IPS-NIHi11 (cell line): Measurements from ENCODE around the gene CTSH.
"Not testable (repeated sequence)": the region's sequence is repeated elsewhere in the genome, so short reads cannot be mapped to it uniquely, and the experiment has no call there.

Experiments
- DNase-seq: peaks from one replicate; pipeline ENCODE4 v3.0.0; 2012; ENCODE audit warnings: mixed read lengths, low spot score

The CTSH gene

DNA sequence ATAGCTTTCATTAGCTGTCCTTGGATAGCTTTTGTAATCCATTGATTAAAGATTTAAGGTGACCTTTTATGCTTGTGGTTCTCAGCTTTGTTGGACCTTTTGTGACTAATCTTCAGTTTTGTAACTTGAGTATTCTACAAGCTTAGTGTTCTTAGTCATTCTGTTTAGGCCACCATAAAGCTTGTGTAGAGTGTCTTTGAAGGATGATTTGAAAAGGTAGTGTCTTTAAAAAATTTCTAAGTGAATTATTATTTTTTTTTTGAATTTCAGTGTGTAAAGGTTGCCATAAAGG, 64.7 kb downstream of the CTSH start:
- no peak for DNase-seq

DNA sequence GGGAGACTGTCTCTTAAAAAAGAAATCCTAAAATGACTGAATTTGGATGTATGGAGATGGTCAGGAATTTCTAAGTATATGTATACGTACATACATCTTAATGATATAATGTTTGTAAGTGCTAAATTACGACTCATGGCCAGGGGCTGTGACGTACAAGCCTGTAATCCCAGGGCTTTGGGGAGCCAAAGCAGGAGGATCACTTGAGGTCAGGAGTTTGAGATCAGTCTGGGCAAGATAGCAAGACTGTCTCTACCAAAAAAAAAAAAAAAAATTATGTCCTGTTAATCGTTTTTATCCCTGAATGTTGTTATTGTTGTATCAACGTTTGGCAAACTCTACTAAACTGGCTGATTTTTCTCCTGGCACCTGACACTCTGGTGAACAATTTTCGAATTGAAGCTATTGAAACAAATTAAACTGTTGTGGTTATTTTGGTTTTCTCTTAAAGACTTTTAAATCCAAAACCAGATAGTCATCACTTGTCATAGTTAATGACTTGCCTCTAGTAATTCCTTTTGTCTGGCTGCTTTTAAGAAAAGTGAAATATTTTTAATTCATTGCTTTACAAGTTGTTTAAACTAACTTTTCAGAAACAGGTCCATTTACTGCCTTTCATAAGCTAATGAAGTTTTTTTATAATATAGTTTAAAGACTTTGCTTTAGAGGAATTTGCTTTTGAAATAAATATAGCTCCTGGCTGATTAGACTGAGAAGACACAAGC, 65.2 kb downstream of the CTSH start:
- no peak for DNase-seq

GRCh38 chr15:78878356-78878755, 66.5 kb downstream of the CTSH start:
- DNase-seq, result no peak

GRCh38 chr15:78876954-78877353, 67.9 kb downstream of the CTSH start:
- not testable (repeated sequence) for DNase-seq

DNA sequence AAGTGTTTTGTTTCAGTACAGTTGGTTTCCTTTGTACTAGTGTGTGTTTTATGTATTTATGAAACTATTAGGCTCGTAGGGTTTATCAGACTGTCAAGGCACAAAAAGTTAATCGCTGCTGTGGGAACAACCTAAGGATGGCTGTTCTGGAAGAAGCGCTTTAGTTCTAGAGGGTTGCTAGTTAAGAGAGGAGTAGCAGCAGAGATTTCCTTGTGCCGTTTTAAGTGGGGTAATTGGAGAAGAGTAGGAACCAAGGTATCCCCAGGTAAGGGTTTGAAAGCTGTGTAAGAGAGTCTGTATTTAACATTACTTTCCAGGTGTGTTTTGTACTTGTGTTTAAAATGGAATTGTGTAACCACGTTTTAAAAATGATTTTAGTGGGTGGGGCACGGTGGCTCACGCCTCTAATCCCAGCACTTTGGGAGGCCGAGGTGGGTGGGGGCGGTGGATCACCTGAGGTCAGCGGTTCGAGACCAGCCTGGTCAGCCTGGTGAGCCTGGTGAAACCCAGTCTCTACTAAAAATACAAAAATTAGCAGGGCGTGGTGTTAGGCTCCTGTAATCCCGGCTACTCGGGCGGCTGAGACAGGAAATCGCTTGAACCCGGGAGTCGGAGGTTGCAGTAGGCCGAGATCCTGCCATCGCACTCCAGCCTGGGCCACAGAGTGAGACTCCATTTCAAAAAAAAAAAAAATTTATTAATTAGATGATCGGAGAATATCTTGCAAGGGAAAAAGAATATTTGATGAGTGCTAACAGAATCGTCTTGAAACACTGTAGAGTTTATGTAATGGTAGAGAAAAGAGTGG, 69.5 kb downstream of the CTSH start:
- no peak for DNase-seq

- no peak for DNase-seq
Observed at GRCh38 chr15:78873793-78874765, 70.8 kb downstream of the CTSH start.

DNA sequence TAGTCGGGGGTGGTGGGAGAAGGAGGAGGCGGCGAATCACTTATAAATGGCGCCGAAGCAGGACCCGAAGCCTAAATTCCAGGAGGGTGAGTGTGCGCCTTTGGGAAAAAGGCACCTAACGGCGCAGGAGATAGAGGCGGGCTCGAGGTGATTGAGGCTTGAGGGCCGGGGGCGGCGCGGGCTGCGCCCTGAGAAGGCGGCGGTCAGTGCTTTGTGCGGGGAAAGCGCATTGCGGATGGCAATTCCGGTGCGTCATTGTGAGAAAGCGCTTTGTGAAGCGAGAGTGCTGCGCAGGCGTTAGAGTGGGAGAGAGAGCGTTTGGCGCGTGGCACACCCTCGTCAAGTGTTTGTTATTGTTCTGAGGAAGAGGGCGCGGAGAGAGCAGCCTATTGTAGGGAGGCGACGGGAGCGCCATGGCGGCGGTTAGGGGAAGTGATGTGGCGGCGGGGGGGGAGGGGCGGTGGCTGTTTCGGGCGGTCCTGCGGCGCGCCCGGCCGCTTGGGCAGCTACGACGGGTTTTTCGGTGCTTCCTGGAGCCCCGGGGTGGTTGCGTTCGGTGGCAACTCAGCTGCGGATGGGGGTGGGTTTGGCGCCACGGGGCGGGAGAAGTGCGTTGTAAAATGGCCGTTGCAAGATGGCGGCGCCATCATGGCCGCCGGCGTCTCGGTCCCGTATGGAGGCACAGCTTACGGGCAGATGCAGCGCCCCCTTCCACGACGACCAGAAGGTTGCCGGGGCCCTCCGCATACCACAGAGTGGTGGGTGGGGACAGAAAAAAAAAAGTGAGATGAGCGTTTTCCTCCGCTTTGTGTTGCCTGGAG, 71.7 kb downstream of the CTSH start:
- peak; percentile 81 for DNase-seq

GRCh38 chr15:78872155-78872971, 72.5 kb downstream of the CTSH start, which contains the start of gene MORF4L1:
Gene MORF4L1, plus strand, starts transcription at chr15:78872890. Its CDS starts 128 bp downstream, at chr15:78873018.
- peak; percentile 96 for DNase-seq

- not testable (repeated sequence) for DNase-seq
Observed at GRCh38 chr15:78871483-78872127, 73.2 kb downstream of the CTSH start.
